ENCODE results near the gene AHNAK.
"Not testable (repeated sequence)": the region's sequence is repeated elsewhere in the genome, so short reads cannot be mapped to it uniquely, and the experiment has no call there.

AHNAK gene

GRCh38 chr11:62532096-62532495 lies 14.5 kb downstream of the AHNAK start:
- no peak for DNase-seq (ENCODE audit: low read depth in 3 of 3)

- no peak for DNase-seq (ENCODE audit: low read depth in 3 of 3)
Observed at GRCh38 chr11:62516736-62517371, 29.8 kb downstream of the AHNAK start.

- DNase-seq (ENCODE audit: low read depth in 3 of 3), result no peak
Observed at GRCh38 chr11:62514151-62514550, 32.5 kb downstream of the AHNAK start.

GRCh38 chr11:62513626-62514025 lies 33.0 kb downstream of the AHNAK start:
- no peak for DNase-seq (ENCODE audit: low read depth in 3 of 3)

- no peak for DNase-seq (ENCODE audit: low read depth in 3 of 3)
Observed at GRCh38 chr11:62512961-62513360, 33.6 kb downstream of the AHNAK start.

- DNase-seq (ENCODE audit: low read depth in 3 of 3), result no peak
Observed at GRCh38 chr11:62508336-62509058, 38.1 kb downstream of the AHNAK start.

GRCh38 chr11:62507125-62507422 lies 39.5 kb downstream of the AHNAK start:
- no peak for DNase-seq (ENCODE audit: low read depth in 3 of 3)

- no peak for DNase-seq (ENCODE audit: low read depth in 3 of 3)
Observed at GRCh38 chr11:62506413-62507124, 40.0 kb downstream of the AHNAK start.

GRCh38 chr11:62505440-62506091 lies 41.0 kb downstream of the AHNAK start:
- DNase-seq (ENCODE audit: low read depth in 3 of 3), result no peak

GRCh38 chr11:62505059-62505439 lies 41.6 kb downstream of the AHNAK start:
- DNase-seq (ENCODE audit: low read depth in 3 of 3), result no peak

GRCh38 chr11:62504158-62504973 lies 42.2 kb downstream of the AHNAK start:
- DNase-seq (ENCODE audit: low read depth in 3 of 3), result no peak

- DNase-seq (ENCODE audit: low read depth in 3 of 3), result no peak
Observed at GRCh38 chr11:62502030-62502730, 44.4 kb downstream of the AHNAK start.

GRCh38 chr11:62501432-62501891 lies 45.1 kb downstream of the AHNAK start:
- no peak for DNase-seq (ENCODE audit: low read depth in 3 of 3)

- no peak for DNase-seq (ENCODE audit: low read depth in 3 of 3)
Observed at GRCh38 chr11:62500650-62501030, 46.0 kb downstream of the AHNAK start.

- DNase-seq (ENCODE audit: low read depth in 3 of 3), result no peak
Observed at GRCh38 chr11:62499944-62500649, 46.5 kb downstream of the AHNAK start.

- not testable (repeated sequence) for DNase-seq (ENCODE audit: low read depth in 3 of 3)
Observed at GRCh38 chr11:62499311-62499943, 47.2 kb downstream of the AHNAK start.

GRCh38 chr11:62498492-62499286 lies 47.9 kb downstream of the AHNAK start:
- DNase-seq (ENCODE audit: low read depth in 3 of 3), result no peak

- DNase-seq (ENCODE audit: low read depth in 3 of 3), result no peak
Observed at GRCh38 chr11:62498031-62498430, 48.6 kb downstream of the AHNAK start.

Data from stimulated activated CD4-positive, alpha-beta T cell treated with anti-CD3 and anti-CD28 coated beads, TNF-alpha, amount 100 ng/mL, for 48 hours (primary cell).